Measurements from ENCODE around the gene APC.
A peak's percentile ranks its signal among the peaks of the same experiment; 100 is the strongest.

The APC gene

DNA sequence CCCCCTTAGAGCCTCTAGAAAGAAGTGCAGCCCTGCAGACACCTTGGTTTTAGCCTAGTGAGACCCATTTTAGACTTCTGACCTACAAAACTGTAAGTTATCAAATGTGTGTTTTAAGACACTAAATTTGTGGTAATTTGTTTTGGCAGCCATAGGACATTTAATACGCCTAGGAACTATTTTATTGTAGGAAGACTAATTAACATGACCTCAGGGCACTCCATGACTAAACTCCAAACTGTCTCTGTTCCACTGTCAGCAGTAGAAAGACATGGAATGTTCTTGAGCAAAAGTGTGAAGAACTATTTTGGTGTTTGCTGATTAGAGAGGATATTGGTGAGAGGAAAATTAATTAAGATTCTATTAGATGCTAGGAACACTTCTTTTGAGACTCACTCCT, 4.1 kb upstream of the APC start:
- Mint-ChIP-seq H3K4me1 (peaks cover 26% of the 10 kb centered on the region), H3K4me3 (no peak overlapping the region), H3K27me3 (no peaks in the 10 kb centered on the region)

DNA sequence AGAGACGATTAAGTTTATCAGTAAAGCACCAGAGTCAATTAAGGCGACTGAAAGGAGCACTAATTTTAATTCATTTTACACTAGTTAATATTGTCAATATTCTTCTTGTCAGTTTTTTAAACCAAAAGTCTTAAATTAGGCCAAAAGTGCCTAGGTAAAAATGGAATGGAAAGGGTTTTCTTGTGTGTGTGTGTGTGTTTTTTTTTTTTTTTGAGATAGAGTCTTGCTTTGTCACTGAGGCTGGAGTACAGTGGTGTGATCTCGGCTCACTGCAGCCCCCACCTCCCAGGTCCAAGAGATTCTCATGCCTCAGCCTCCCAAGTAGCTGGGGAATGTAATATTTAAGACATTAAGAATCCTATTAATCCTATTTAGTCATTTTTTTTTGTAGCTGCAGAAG, 3.1 kb upstream of the APC start:
- ATAC-seq (ENCODE audit: low read depth) (no peak), DNase-seq (ENCODE audit: low spot score in 2 of 2) (no peak)
- H3K36me3 Mint-ChIP-seq, result no peaks in the 10 kb centered on the region
- H3K4me3 Mint-ChIP-seq, result no peak overlapping the region
- no peaks in the 10 kb centered on the region for H3K27me3 Mint-ChIP-seq
- peaks cover 20% of the 10 kb centered on the region for H3K4me1 Mint-ChIP-seq
- no peak overlapping the region for H3K27ac Mint-ChIP-seq
- H3K9me3 Mint-ChIP-seq, result no peaks in the 10 kb centered on the region

More for the DNA sequence above, 4.1 kb upstream of the APC start:
- Mint-ChIP-seq H3K27ac (no peak overlapping the region), H3K36me3 (no peaks in the 10 kb centered on the region), H3K9me3 (no peaks in the 10 kb centered on the region)
- DNase-seq (ENCODE audit: low spot score in 2 of 2) (no peak), ATAC-seq (ENCODE audit: low read depth) (no peak)

DNA sequence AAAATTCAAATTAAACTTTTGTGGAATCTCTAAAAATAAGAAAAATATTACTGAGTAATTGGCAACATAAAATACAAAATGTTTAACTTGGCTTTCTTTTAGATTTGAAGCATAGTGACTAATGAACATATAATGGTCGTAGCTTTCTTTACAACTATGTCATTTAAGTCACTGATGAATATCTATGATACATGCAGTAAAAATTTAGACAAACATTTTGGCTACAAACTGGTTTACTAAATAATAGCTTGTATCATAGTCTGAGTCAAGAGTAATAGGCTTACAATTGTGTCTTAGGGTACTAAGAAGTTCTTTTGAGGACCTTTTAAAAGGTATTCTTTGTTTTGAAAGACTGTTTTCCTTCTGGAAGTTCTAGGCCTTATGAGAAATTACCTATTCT, 2.0 kb upstream of the APC start:
- Mint-ChIP-seq H3K4me1 (peaks cover 20% of the 10 kb centered on the region), H3K4me3 (no peak overlapping the region), H3K9me3 (no peaks in the 10 kb centered on the region), H3K36me3 (no peaks in the 10 kb centered on the region), H3K27ac (no peak overlapping the region), H3K27me3 (no peaks in the 10 kb centered on the region)
- ATAC-seq (ENCODE audit: low read depth), result no peak
- DNase-seq (ENCODE audit: low spot score in 2 of 2), result no peak

DNA sequence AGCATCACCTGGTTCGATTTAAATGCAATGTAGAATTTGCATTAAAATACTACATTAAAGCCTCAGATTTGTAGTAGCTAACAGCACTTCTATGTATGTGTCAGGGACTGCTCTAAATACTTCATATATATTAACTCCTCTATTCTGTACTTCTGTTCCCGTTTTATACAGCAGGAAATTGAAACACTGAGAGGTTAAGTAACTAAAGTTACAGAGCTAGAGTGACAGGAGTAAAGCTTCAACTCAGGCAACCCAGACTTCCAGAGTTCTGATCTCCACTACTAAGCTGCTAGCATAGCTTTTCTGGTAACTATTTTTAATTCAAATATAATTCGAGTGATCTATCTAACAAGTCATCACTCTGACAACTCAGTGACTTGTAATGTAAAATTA, 619 bp upstream of the APC start:
- H3K4me1 Mint-ChIP-seq, result peaks cover 20% of the 10 kb centered on the region
- no peaks in the 10 kb centered on the region for H3K9me3 Mint-ChIP-seq
- peak overlapping the region; percentile 58 for H3K4me3 Mint-ChIP-seq
- DNase-seq (ENCODE audit: low spot score in 2 of 2), result no peak
- H3K27ac Mint-ChIP-seq, result peak overlapping the region; percentile 82
- no peak for ATAC-seq (ENCODE audit: low read depth)
- H3K36me3 Mint-ChIP-seq, result no peaks in the 10 kb centered on the region
- H3K27me3 Mint-ChIP-seq, result no peaks in the 10 kb centered on the region

GRCh38 chr5:112738191-112738560, 491 bp downstream of the APC start:
- H3K4me3 Mint-ChIP-seq, result peak overlapping the region; percentile 98
- no peaks in the 10 kb centered on the region for H3K27me3 Mint-ChIP-seq
- ATAC-seq (ENCODE audit: low read depth) (no peak), DNase-seq (ENCODE audit: low spot score in 2 of 2) (no peak)
- H3K9me3 Mint-ChIP-seq, result no peaks in the 10 kb centered on the region
- H3K36me3 Mint-ChIP-seq, result peaks cover 3% of the 10 kb centered on the region
- peak overlapping the region; percentile 82 for H3K27ac Mint-ChIP-seq
- peaks cover 22% of the 10 kb centered on the region for H3K4me1 Mint-ChIP-seq

- DNase-seq (ENCODE audit: low spot score in 2 of 2) (no peak), ATAC-seq (ENCODE audit: low read depth) (no peak)
- no peaks in the 10 kb centered on the region for H3K9me3 Mint-ChIP-seq
- H3K4me1 Mint-ChIP-seq, result peaks cover 13% of the 10 kb centered on the region
- H3K36me3 Mint-ChIP-seq, result peaks cover 3% of the 10 kb centered on the region
- no peak overlapping the region for H3K4me3 Mint-ChIP-seq
- H3K27me3 Mint-ChIP-seq, result no peaks in the 10 kb centered on the region
- H3K27ac Mint-ChIP-seq, result no peak overlapping the region
Observed at GRCh38 chr5:112742424-112742823, 4.7 kb downstream of the APC start.

- H3K9me3 Mint-ChIP-seq, result no peaks in the 10 kb centered on the region
- peaks cover 5% of the 10 kb centered on the region for H3K4me1 Mint-ChIP-seq
- no peak overlapping the region for H3K27ac Mint-ChIP-seq
- H3K36me3 Mint-ChIP-seq, result peaks cover 3% of the 10 kb centered on the region
- no peaks in the 10 kb centered on the region for H3K27me3 Mint-ChIP-seq
- no peak overlapping the region for H3K4me3 Mint-ChIP-seq
- no peak for ATAC-seq (ENCODE audit: low read depth)
- no peak for DNase-seq (ENCODE audit: low spot score in 2 of 2)
Observed at GRCh38 chr5:112743631-112744030, 5.9 kb downstream of the APC start.

DNA sequence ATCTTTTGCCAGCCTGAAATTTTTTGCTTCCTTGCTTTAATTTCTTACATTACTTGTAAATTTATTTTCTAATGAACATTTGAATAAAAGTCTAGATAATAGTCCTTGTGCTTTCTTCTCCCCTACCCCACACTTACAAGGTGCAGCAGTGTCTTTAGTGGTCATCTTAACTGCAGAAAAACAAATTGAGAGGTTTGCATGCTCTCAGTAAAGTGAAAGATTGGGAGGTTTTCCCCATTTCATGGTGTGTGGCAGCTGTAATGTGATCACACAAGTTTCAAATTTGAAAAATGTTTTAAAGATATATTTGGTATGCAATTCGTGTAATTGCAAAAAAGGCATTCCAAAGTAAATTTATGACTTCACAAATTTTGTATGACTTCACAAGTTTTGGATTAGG, 14.7 kb downstream of the APC start:
- DNase-seq (ENCODE audit: low spot score in 2 of 2), result no peak
- Mint-ChIP-seq H3K27ac (no peak overlapping the region), H3K4me1 (peaks cover 13% of the 10 kb centered on the region), H3K36me3 (peaks cover 10% of the 10 kb centered on the region), H3K27me3 (no peaks in the 10 kb centered on the region), H3K9me3 (no peaks in the 10 kb centered on the region), H3K4me3 (no peak overlapping the region)
- no peak for ATAC-seq (ENCODE audit: low read depth)

- peaks cover 17% of the 10 kb centered on the region for H3K36me3 Mint-ChIP-seq
- peaks cover 13% of the 10 kb centered on the region for H3K4me1 Mint-ChIP-seq
- no peak overlapping the region for H3K4me3 Mint-ChIP-seq
- H3K9me3 Mint-ChIP-seq, result no peaks in the 10 kb centered on the region
- DNase-seq (ENCODE audit: low spot score in 2 of 2) (no peak), ATAC-seq (ENCODE audit: low read depth) (no peak)
- no peaks in the 10 kb centered on the region for H3K27me3 Mint-ChIP-seq
- H3K27ac Mint-ChIP-seq, result peak overlapping the region; percentile 65
Observed at GRCh38 chr5:112755703-112756102, 18.0 kb downstream of the APC start.

DNA sequence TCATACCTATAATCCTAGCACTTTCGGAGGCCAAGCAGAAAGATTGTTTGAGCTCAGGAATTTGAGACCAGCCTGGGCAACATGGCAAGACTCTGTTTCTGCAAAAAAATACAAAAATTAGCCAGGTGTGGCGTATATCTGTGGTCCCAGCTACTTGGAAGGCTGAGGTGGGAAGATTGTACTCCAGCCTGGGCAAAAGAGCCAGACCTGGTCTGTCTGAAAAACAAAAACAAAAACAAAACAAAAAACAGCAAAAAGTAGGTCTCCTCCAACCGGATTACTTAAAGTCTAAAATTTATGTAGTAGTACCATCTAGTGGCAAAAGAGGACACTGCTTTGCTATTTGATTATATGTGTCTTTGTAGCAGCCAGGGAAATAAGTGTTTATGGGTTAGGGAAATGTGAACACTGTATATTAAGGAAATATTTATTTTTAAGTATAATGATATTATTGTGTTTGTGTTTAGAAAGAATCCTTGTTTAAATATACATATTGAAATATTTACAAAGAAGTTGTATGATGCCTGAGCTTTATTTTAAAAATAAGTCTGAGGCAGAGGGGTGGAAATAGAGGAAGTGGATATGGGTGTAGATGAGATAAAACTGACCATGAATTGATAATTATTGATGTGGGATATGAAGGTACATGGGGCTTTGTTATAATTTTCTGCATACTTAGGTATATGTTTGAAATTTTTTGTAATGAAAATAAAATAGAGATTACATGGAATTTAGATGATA, 20.0 kb downstream of the APC start:
- H3K4me3 Mint-ChIP-seq, result no peak overlapping the region
- no peaks in the 10 kb centered on the region for H3K27me3 Mint-ChIP-seq
- peak in 1 of 2 donors; percentile 30 for DNase-seq (ENCODE audit: low spot score in 2 of 2)

GRCh38 chr5:112758676-112759075, 21.0 kb downstream of the APC start:
- no peaks in the 10 kb centered on the region for H3K27me3 Mint-ChIP-seq
- no peak for DNase-seq (ENCODE audit: low spot score in 2 of 2)
- ATAC-seq (ENCODE audit: low read depth), result no peak
- H3K4me3 Mint-ChIP-seq, result no peak overlapping the region
- peaks cover 23% of the 10 kb centered on the region for H3K36me3 Mint-ChIP-seq
- no peaks in the 10 kb centered on the region for H3K9me3 Mint-ChIP-seq
- no peak overlapping the region for H3K27ac Mint-ChIP-seq
- peaks cover 13% of the 10 kb centered on the region for H3K4me1 Mint-ChIP-seq

More for the DNA sequence above, 20.0 kb downstream of the APC start:
- H3K27ac Mint-ChIP-seq, result peak overlapping the region; percentile 54
- peaks cover 13% of the 10 kb centered on the region for H3K4me1 Mint-ChIP-seq
- peaks cover 23% of the 10 kb centered on the region for H3K36me3 Mint-ChIP-seq
- peak; percentile 91 for ATAC-seq (ENCODE audit: low read depth)
- H3K9me3 Mint-ChIP-seq, result no peaks in the 10 kb centered on the region

DNA sequence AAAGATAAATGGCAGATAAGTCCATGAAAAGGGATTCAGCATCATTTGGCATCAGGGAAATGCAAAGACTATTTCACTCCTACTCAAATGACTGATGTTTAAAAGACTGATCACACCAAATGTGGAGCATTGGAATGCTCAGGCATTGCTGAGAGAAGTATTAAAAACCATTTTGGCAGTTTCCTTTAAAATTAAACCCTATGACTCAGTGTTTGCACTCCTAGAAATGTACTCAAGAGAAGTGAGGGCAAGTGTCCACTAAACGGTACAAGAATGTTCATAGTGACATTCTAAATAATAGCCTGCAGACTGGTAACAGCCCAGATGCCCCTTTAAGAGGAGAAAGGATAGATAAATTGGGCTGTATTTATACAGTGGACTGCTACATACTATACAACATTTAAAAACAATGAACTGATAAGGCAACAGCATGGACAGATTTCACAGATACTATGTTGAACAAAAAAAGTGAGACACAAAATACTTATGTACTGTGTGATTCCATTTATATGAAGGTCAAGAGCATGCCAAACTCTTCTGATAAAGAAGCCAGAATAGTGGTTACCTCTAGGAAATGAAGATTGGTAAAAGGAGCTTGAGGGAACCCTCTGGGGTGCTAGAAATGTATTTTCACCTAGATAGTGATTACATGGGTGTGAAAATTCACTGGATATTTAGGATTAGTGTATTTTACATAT, 24.6 kb downstream of the APC start:
- no peak overlapping the region for H3K27ac Mint-ChIP-seq

GRCh38 chr5:112763165-112763564, 25.5 kb downstream of the APC start:
- ATAC-seq (ENCODE audit: low read depth), result no peak
- H3K27me3 Mint-ChIP-seq, result no peaks in the 10 kb centered on the region
- peaks cover 23% of the 10 kb centered on the region for H3K36me3 Mint-ChIP-seq
- H3K4me3 Mint-ChIP-seq, result no peak overlapping the region
- H3K4me1 Mint-ChIP-seq, result peaks cover 2% of the 10 kb centered on the region
- DNase-seq (ENCODE audit: low spot score in 2 of 2), result no peak
- H3K27ac Mint-ChIP-seq, result no peak overlapping the region
- H3K9me3 Mint-ChIP-seq, result no peaks in the 10 kb centered on the region

More for the DNA sequence above, 24.6 kb downstream of the APC start:
- H3K9me3 Mint-ChIP-seq, result no peaks in the 10 kb centered on the region
- DNase-seq (ENCODE audit: low spot score in 2 of 2) (no peak), ATAC-seq (ENCODE audit: low read depth) (no peak)
- H3K4me1 Mint-ChIP-seq, result peaks cover 8% of the 10 kb centered on the region
- no peaks in the 10 kb centered on the region for H3K27me3 Mint-ChIP-seq
- peaks cover 22% of the 10 kb centered on the region for H3K36me3 Mint-ChIP-seq
- no peak overlapping the region for H3K4me3 Mint-ChIP-seq

DNA sequence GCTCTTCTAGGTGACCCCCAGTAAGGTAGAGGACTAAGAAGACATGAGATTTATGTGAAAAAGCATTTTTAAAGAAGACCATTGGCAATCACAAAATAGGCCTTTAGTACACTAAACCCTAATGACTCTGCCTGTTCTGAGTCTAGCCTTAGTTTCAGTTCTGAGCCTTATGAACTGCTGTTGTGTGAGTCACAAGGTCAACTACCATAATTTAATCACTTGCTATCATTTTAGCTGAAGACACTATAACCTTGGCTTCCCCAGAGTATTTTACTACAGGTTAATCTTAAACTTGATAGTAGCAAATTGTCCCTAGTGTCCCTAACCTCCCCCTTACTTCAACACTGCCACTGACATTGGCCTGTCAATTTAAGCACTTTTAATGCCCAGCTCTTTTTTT, 34.4 kb downstream of the APC start:
- H3K36me3 Mint-ChIP-seq, result peaks cover 7% of the 10 kb centered on the region
- H3K4me3 Mint-ChIP-seq, result no peak overlapping the region
- ATAC-seq (ENCODE audit: low read depth) (no peak), DNase-seq (ENCODE audit: low spot score in 2 of 2) (no peak)
- no peak overlapping the region for H3K27ac Mint-ChIP-seq
- H3K27me3 Mint-ChIP-seq, result no peaks in the 10 kb centered on the region
- H3K4me1 Mint-ChIP-seq, result no peaks in the 10 kb centered on the region
- no peaks in the 10 kb centered on the region for H3K9me3 Mint-ChIP-seq
